Measurements from ENCODE around the gene HPGDS.
"Not testable (repeated sequence)": the region's sequence is repeated elsewhere in the genome, so short reads cannot be mapped to it uniquely, and the experiment has no call there.

The HPGDS gene

DNA sequence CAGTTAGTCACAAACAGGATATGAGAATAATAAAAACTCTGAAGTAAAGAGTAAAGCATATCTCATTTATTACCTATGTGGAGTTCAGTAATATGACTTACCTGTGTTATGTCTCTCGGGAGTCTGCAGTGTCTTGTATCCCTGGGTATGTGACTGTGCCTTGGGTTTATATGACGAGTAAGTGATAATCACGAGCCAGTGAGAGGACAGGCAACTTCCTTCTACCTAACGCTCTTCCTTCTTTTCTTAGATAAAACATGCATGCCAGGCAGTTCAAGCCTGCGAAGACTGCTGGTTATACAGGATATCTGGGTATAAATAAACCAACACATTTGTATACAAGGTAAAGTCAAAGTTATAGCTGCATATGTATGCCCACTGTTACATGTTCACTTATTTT, at the start of gene HPGDS:
TSS of gene HPGDS (minus strand) at position 143 of the 400 bp plus-strand sequence. CDS start 8,207 bp downstream, outside the sequence.
- DNase-seq, result no peak

- DNase-seq, result no peak
Measured at GRCh38 chr4:94390804-94391410, 48.3 kb upstream of the HPGDS start.

- DNase-seq, result no peak
Measured at GRCh38 chr4:94389595-94390267, 47.1 kb upstream of the HPGDS start.

- DNase-seq, result not testable (repeated sequence)
Measured at GRCh38 chr4:94387965-94388364, 45.3 kb upstream of the HPGDS start.

DNA sequence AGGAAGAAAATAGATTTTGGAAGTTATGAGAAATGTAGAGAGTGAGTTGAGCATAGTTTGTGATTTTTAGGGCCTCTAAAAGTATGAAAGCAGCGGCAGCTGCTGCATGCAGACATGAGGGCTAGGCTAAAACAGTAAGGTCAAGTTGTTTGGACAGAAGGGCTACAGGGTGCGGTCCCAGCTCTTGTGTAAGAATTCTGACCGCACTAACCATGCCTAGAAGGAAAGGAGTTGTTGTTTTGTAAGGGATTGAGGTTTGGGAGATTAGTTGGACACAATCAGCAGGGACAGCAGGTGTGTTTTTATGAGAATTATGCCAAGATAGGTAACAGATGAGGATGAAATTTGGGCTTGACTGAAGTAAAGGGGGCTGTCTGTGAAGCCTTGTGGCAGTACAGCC, 42.8 kb upstream of the HPGDS start:
- DNase-seq, result not testable (repeated sequence)

- DNase-seq, result not testable (repeated sequence)
Measured at GRCh38 chr4:94382891-94383290, 40.3 kb upstream of the HPGDS start.

GRCh38 chr4:94378047-94378446, 35.4 kb upstream of the HPGDS start:
- DNase-seq, result no peak

GRCh38 chr4:94377294-94377693, 34.7 kb upstream of the HPGDS start:
- DNase-seq, result no peak

- no peak for DNase-seq
Measured at GRCh38 chr4:94375364-94375763, 32.7 kb upstream of the HPGDS start.

GRCh38 chr4:94373752-94374151, 31.1 kb upstream of the HPGDS start:
- DNase-seq, result no peak

DNA sequence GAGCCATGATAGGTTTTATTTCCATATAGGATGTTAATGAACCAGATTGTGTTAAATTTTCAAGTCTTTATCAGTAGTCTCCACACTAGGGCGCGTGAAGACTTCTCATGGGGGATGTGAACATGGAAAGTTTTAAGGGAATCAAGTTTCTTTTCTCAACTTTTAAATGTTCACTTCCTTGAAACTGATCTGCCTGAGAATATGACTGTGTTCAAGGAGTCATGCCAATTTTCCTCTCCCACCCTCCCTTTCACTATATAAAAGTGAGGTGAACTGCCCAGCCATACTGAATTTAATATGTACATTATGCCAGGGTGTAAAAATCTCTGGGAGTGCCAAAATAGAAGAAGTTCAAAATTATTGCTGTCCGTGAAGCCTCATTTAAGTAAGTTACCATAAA, 30.4 kb upstream of the HPGDS start:
- DNase-seq, result no peak

GRCh38 chr4:94372228-94372978, 29.8 kb upstream of the HPGDS start:
- no peak for DNase-seq

DNA sequence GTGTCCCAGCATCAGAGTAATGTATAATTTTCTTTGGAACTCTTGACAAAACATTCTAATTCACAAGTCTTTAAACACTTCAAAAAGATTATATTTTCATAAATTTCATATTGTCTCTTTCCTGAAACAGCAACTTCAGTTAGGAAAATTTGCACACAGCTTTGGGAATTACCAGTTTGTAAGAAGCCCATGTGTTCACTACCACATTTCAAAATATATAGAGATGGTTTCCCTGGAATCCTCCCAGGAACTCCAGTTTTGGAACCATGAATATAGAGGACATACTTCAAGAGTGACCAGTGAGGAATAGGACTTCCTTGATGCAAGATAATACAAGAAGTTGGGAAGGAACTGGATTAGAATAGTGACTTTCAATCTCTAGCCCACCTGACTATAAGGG, 28.7 kb upstream of the HPGDS start:
- DNase-seq, result no peak

DNA sequence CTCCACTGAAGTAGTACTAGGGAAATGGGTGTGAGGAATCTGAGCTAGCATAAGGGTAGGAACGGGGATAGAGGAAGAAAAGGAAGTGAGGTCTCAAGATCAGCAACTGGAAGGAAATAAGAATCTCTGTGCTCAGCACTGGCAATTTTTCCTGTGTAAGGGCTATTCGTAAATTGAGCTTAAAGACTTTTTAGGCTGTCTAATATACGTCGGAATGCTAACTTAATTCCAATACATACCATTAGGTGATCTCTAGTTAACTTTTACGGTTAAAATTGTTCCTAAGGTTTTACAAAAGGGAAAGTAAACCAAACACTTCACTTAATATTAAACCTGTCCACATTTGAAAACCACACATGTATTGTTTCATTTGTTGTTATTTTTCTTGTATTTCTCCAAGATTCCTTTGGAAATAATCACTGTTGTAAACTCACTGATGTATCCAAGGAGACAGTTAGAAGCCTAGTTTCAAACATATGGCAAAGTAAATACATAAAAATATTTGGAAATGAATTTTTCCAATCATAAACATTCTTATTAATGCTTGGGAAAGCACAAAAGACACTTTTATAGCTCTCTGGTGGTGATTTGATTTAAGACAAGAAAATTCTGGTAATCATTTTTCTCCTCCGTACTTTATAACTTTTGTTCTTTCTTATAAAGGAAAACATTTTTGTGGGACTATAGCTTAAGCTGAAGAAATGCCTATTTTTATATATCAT, 28.1 kb upstream of the HPGDS start:
- DNase-seq, result no peak

GRCh38 chr4:94369046-94369445, 26.4 kb upstream of the HPGDS start:
- DNase-seq, result no peak

GRCh38 chr4:94368459-94368858, 25.8 kb upstream of the HPGDS start:
- DNase-seq, result no peak

- DNase-seq, result no peak
Measured at GRCh38 chr4:94365304-94365703, 22.7 kb upstream of the HPGDS start.

DNA sequence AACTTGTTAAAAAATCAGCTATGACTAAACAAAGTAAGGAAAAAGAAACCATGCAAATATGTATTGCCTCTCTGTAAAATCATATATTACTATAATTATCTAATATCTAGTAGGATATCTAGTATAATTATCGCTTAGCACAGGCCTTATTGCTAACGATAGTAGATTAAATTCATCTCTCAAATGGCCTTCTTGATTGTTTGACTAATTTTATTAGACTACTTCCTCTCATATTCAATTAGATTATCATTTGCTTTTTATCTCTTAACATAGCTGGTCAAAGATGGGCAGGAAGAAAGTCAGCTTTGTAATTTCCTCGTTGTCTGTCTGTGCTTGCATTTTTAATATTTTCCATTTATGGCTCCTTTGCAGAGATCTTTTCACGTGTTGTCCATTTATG, 21.9 kb upstream of the HPGDS start:
- no peak for DNase-seq

GRCh38 chr4:94363136-94363655, 20.6 kb upstream of the HPGDS start:
- no peak for DNase-seq

- no peak for DNase-seq
Measured at GRCh38 chr4:94359838-94360237, 17.2 kb upstream of the HPGDS start.

DNA sequence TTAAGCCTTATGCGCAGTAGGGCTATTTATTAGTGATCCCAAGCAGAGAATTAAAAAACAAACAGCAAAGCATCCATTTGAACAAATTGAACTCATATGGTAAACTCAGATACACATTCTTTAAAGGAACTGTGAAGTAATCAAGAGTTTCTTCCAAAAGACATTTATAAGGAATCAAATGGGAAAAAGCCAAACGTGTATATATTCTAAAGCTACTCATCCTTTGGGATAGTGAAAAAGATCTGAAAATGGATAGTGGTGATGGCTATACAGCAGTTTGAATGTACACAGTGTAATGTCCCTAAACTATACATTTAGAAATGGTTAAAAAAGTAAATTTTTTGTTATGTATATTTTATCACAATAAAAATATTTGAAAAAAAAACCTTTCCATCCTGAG, 16.6 kb upstream of the HPGDS start:
- DNase-seq, result no peak

- DNase-seq, result no peak
Measured at GRCh38 chr4:94358101-94358500, 15.5 kb upstream of the HPGDS start.

DNA sequence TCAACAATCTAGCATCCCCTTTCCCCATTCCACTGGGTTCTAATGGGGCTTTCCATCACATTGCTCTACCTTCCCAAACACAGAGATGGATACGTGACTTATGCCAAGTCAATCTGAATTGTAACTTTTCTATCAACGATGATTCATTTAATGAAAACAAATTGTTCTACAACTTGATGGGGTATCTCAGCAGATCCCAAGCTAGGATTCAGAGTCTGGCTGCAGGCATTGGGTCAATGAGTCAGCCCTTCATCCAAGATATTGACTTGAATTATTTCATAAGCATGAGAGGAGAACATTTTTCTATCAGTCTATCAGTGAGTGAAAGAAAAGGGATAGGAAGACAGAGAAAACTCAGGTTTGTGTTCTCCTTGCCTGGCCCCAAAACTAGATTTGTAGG, 15.0 kb upstream of the HPGDS start:
- no peak for DNase-seq

Measured in NCI-H1048 (cell line).